ENCODE data around the gene CPLX4.
"Not testable (repeated sequence)": the region's sequence is repeated elsewhere in the genome, so short reads cannot be mapped to it uniquely, and the experiment has no call there.

The CPLX4 gene

GRCh38 chr18:59268721-59269562, 49.5 kb downstream of the CPLX4 start:
- peak; percentile 47 to 52 for ATAC-seq

- no peak for ATAC-seq
These were observed 50.2 kb downstream of the CPLX4 start for GRCh38 chr18:59268127-59268720.

DNA sequence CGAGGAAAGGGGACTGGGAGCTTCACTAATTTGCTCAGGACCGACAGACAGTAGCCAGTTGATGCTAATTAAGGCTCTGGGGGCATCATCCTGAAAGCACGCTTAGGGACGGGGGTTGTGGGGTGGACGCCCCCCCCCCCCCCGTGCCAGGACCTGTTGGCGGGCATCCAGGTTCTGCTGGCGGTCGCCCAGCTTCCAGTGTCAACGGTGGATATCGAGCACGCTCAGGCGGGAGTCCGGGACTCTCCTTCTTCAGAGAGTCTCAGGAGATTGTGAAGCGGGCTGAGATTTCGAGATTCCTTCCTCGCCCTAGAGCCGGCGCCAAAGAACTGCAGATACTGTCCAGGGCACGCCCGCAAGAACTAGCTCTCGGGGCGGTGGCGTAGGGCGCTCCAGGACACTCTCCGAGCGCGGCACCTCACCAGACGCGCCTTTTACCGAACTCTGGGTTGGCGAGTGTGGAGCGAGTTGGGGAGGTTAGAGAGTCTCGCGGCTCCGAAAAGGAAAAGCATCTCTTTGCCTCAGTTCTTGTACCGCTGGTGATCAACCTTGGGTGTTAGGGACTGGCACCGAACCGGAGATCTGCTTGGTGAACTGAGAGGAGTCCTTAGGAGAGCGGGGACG, 50.8 kb downstream of the CPLX4 start:
- ATAC-seq, result no peak

GRCh38 chr18:59266886-59267502, 51.5 kb downstream of the CPLX4 start:
- ATAC-seq, result no peak

- no peak for ATAC-seq
These were observed 52.0 kb downstream of the CPLX4 start for GRCh38 chr18:59266459-59266858.

GRCh38 chr18:59265974-59266369, 52.5 kb downstream of the CPLX4 start:
- no peak for ATAC-seq

- peak in 1 of 2 donors; percentile 40 for ATAC-seq
These were observed 53.0 kb downstream of the CPLX4 start for GRCh38 chr18:59265246-59265973.

- no peak for ATAC-seq
These were observed 53.7 kb downstream of the CPLX4 start for GRCh38 chr18:59264651-59265245.

DNA sequence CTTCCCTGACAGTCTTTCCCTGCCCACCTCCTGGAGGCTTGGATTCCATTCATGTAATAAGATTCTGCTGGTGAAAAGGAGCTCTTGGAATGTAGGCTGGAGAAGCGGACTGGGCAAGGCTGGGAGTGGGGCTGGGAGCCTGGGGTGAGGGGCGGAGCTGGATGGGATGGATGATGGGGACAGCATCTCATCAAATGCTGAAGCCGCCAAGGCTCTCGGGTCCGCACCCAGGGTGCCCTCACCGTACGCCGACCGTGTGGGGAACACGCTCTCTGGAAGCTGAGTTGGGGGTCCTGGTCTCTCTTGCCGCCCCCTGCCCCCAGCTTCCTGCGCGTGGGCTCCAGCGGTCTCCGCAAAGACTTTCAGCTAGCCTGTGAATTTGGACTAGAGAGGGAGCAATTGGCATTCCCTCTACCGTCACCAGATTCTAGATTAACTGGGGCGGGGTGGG, 54.3 kb downstream of the CPLX4 start:
- ATAC-seq, result no peak

GRCh38 chr18:59263661-59264060, 54.8 kb downstream of the CPLX4 start:
- no peak for ATAC-seq

DNA sequence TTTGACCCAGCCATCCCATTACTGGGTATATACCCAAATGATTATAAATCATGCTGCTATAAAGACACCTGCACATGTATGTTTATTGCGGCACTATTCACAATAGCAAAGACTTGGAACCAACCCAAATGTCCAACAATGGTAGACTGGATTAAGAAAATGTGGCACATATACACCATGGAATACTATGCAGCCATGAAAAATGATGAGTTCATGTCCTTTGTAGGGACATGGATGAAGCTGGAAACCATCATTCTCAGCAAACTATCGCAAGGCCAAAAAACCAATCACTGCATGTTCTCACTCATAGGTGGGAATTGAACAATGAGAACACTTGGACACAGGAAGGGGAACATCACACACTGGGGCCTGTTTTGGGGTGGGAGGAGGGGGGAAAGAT, 56.2 kb downstream of the CPLX4 start:
- not testable (repeated sequence) for ATAC-seq

- ATAC-seq, result not testable (repeated sequence)
These were observed 56.6 kb downstream of the CPLX4 start for GRCh38 chr18:59261842-59262241.

DNA sequence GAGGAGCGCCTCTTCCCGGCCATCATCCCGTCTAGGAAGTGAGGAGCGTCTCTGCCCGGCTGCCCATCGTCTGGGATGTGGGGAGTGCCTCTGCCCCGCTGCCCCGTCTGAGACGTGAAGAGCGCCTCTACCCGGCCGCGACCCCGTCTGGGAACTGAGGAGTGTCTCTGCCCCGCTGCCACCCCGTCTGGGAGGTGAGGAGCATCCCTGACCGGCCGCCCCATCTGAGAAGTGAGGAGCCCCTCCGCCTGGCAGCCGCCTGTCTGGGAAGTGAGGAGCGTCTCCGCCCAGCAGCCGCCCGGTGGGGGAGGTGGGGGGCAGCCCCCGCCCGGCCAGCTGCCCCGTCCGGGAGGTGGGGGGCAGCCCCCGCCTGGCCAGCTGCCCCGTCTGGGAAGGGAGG, 63.0 kb downstream of the CPLX4 start:
- not testable (repeated sequence) for ATAC-seq

DNA sequence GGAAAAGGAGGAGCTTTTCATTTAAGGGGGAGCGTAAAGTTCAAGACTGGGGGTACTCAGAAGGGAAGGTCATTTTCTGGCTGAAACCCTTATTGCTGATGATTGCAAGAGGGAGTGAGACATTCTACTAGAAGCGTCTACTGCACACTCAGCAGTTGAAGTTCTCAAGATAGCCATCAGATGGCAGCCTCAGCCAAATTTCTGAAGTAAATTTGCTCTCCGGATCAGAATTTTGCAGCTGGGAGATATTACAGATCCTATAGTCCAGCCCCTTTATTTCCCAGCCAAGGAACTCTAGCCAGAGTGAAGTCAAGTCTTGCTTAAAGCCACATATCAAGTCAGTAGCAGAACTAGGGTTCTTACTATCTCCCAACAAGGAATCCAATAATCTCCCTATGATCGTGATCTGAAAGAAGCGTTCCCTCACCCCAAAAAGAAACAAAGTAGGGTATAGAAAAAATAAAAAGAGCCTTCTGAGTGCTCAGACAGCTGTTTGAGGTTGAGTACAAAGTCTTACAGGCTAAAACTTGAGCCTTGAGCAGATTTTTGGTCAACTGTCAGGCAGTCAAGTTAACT, 69.2 kb downstream of the CPLX4 start:
- ATAC-seq, result no peak

GRCh38 chr18:59246796-59247195, 71.7 kb downstream of the CPLX4 start:
- no peak for ATAC-seq

Measured in activated CD4-positive, CD25-positive, alpha-beta regulatory T cell treated with anti-CD3 and anti-CD28 coated beads, Interleukin-2, amount 50 U/mL, for 24 hours (primary cell).